K562 (cell line): Measurements from ENCODE around the gene ASIC3.

Experiments
- ATF7 ChIP-seq: fragments of 450-650 bp; IDR thresholded peaks from 2 replicates; pipeline ENCODE4 v1.7.1; 2014; ENCODE audit warnings: mild to moderate bottlenecking, moderate library complexity
- BRF2 ChIP-seq: IDR thresholded peaks from 3 replicates; pipeline ENCODE4 v1.6.1; 2011; ENCODE audit warnings: borderline replicate concordance, mild to moderate bottlenecking; ENCODE audit not compliant: insufficient read length, insufficient read depth
- ELF4 ChIP-seq: fragments of 450-650 bp; formaldehyde crosslinking; IDR thresholded peaks from 2 replicates; pipeline ENCODE4 v1.4.0; 2022; ENCODE audit warnings: missing genetic modification characterization
- SREBF1 ChIP-seq: fragments of 150-350 bp; IDR thresholded peaks from 2 replicates; pipeline ENCODE4 v1.6.1; 2014; ENCODE audit warnings: antibody characterized with exemption, low read depth, low read length, borderline replicate concordance
- TAF1 ChIP-seq: IDR thresholded peaks from 2 replicates; pipeline ENCODE4 v1.6.1; 2011; ENCODE audit warnings: mild to moderate bottlenecking, low read length, moderate library complexity; ENCODE audit not compliant: insufficient read depth, control insufficient read depth, severe bottlenecking; ENCODE audit errors: extremely low read depth
- TBL1XR1 ChIP-seq, 2 experiments: IDR thresholded peaks; 2 replicates each; pipeline ENCODE4 v1.6.1; 2012; ENCODE audit warnings: improper control_type of control experiment in 2 of 2, low read length in 2 of 2, mild to moderate bottlenecking in 1 of 2

GRCh38 chr7:151094675-151095074, 46.3 kb downstream of the ASIC3 start:
- TF ChIP-seq SREBF1, result no peak
- no peak for TF ChIP-seq ATF7
- TF ChIP-seq TAF1, result no peak
- no peak for TF ChIP-seq TBL1XR1 (IDR thresholded peaks at IDR 0.05; ENCODE audit: low read length in 2 of 2)
- no peak for TF ChIP-seq ELF4 (CRISPR knock-in tag)
- TF ChIP-seq BRF2, result no peak
